GM18498 (cell line): Measurements from ENCODE around the gene QSOX1.
"Not testable (repeated sequence)": the region's sequence is repeated elsewhere in the genome, so short reads cannot be mapped to it uniquely, and the experiment has no call there.

Experiments
- ATAC-seq: cut with Tn5 transposase; IDR thresholded peaks from one replicate; pipeline ENCODE4 v1.9.1; 2021; ENCODE audit warnings: mild to moderate bottlenecking, moderate library complexity; ENCODE audit not compliant: unreplicated experiment

QSOX1 gene

GRCh38 chr1:180154325-180155181 lies at the start of gene QSOX1:
QSOX1 (plus strand) TSS chr1:180154869; CDS start chr1:180154908, 39 bp downstream.
- peak; percentile 91 for ATAC-seq

- ATAC-seq, result no peak
Observed at GRCh38 chr1:180112091-180112490, 42.6 kb upstream of the QSOX1 start.

GRCh38 chr1:180112984-180113647 lies 41.6 kb upstream of the QSOX1 start:
- no peak for ATAC-seq

GRCh38 chr1:180114396-180114945 lies 40.2 kb upstream of the QSOX1 start:
- no peak for ATAC-seq

DNA sequence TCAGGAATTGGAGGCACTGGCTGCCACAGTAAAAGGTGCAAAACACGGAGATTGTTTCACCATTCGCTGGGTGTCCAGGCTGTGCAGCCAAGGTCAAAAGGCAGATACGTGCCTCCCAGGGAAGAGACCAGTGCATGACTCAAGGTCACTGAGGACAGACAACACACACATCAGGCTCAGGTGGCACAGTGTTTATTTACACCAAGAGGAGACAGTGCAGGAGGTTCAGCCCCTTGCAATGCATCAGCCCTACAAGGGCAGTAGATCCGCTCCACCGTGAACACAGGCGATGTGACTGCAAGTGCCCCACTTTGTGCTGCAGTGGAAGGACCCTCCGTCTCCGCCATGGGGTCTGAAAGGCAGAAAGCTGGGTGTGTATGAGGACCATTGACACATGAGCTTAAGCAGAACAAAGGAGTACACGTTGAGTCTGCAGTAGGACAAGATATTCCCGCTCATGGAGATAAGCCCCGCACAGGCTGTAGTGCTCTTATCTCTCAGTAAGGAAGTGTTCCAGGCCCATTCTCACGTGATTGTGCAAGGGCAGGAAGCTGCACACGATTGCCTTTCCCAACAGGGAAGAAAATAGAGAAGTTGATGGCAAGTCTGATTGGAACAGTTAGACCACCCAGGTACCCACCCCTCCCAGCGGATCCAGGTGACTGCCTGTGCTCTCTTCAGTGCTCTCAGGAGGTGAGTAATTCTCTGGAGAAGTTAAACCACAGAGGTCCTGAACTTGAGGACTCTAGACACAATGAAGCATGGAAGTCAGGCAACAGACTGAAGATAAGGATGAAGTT lies 37.5 kb upstream of the QSOX1 start:
- ATAC-seq, result no peak

GRCh38 chr1:180117764-180118116 lies 36.9 kb upstream of the QSOX1 start:
- ATAC-seq, result no peak

GRCh38 chr1:180119837-180120236 lies 34.8 kb upstream of the QSOX1 start:
- ATAC-seq, result no peak

DNA sequence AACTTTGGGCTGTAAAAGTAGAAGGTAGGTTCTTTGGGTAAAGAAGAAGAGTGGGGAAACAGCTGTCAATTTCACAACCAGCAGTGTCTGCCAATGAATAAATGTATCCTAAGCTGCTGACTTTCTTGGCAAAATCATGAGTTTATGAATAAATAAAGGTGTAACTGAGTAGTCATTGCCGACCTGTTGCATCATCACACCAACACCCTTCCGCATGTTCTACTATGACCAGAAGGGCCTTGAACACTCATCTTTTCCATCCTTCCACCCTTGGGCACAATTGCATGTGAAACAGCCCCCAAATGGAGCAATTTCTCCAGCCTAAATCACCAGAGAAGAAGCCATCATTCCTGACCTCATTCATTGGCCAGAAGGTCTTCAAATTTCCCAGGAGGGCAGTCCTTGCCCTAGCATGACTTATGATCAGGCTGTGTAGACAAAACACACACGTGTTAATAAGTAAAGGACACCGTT lies 31.2 kb upstream of the QSOX1 start:
- no peak for ATAC-seq

DNA sequence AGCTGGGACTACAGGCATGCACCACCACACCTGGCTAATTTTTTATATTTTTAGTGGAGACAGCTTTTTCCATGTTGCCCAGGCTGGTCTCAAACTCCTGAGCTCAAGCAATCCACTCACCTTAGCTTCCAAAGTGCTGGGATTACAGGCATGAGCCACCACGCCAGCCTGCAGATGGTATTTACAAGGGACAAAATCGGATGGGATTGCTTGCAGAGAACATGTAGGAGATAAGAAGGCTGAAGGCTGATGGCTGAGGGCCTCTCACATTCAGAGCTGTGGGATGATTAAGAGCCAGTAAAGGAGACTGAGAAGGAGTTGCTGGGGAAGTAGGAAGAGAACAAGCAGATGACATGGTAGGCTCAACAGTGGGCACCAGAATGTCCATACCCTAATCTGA lies 24.0 kb upstream of the QSOX1 start:
- no peak for ATAC-seq

- ATAC-seq, result no peak
Observed at GRCh38 chr1:180131510-180131909, 23.2 kb upstream of the QSOX1 start.

DNA sequence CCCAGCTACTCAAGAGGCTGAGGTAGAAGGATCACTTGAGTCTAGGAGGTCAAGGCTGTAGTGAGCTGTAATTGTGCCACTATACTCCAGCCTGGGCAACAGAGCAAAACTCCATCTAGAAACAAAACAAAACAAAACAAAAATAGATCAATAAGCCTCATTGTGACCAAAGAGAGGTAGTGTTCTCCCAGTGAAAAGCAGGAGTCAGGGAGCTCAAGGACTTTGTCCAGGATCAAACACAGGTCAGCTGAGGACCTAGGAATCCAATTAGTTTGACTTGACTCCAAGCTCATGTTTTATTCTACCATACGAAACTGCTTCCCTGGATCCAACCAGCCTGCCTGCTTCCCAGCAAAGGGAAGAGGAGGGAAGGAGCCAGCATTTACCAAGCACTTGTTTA lies 21.5 kb upstream of the QSOX1 start:
- ATAC-seq, result no peak

- ATAC-seq, result not testable (repeated sequence)
Observed at GRCh38 chr1:180133688-180134087, 21.0 kb upstream of the QSOX1 start.

- ATAC-seq, result no peak
Observed at GRCh38 chr1:180135535-180135934, 19.1 kb upstream of the QSOX1 start.

GRCh38 chr1:180136331-180136967 lies 18.2 kb upstream of the QSOX1 start:
- no peak for ATAC-seq

- ATAC-seq, result no peak
Observed at GRCh38 chr1:180136968-180137356, 17.7 kb upstream of the QSOX1 start.

DNA sequence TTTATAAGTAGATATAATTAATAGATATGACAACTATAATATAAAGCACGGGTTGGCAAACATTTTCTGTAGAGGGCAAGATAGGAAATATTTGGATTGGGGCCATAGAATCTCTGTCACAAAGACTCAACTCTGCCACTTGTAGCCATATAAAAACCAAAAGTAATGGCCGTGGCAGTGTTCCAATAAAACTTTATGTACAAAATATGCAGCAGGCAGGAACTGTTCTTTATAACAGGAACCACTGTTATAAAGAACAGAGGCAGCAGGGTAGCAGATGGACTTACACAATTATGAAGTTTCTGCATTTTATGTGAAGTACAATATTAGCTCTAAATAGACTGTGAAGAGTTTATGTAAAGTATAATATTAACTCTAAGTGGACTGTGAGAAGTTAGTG lies 16.9 kb upstream of the QSOX1 start:
- no peak for ATAC-seq

GRCh38 chr1:180141381-180141934 lies 13.2 kb upstream of the QSOX1 start:
- no peak for ATAC-seq

DNA sequence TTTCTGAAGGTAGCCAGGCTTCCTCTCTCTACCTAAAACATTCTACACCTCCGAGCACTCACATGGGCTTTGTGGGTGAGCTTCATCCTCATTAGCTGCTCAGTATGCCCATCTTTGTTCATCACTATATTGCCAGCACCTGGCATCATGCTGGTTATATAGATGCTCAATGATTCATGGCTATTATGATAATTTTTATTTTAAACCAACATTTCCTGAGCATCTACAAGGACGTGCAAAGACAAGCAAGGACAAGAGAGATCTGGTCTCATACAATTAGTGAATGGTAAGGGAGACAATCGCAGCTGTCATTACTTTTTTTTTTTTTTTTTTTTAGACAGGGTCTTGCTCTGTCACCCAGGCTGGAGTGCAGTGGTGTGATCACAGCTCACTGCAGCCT lies 11.3 kb upstream of the QSOX1 start:
- no peak for ATAC-seq

- ATAC-seq, result no peak
Observed at GRCh38 chr1:180144659-180145357, 9.9 kb upstream of the QSOX1 start.

DNA sequence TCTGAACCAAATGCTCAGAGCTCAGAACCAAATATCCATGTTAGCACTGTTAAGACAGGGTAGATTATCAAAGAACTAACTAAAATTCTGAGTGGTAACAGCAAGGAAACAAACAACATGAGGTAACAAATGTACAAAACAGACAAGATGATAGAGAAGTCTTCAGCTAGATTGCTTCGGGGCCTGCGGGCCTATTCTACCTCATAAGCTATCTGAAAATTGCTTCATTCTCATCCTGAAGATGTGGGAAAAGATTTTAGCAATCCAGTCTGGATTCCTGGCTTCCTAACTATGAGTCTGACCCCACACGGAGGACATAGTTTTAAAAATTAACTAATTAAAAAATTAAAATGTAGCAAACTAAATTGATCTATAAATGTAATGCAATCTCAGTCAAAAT lies 9.2 kb upstream of the QSOX1 start:
- ATAC-seq, result no peak
